Activated B cell treated with CpG ODN at 0.5 μM for 24 hours (primary cell): ENCODE measurements around the gene MTERF2. TPM values are rescaled to one million over a fixed set of nuclear protein-coding genes. Genes with fewer than 3 reads are reported as not detected.

Source experiments
- ATAC-seq: fragments of 200-7000 bp; cut with Tn5 transposase; one replicate; pipeline ENCODE4 v1.10.0; 2021; ENCODE audit warnings: low read depth, mild to moderate bottlenecking, moderate library complexity
- CTCF ChIA-PET: fragments of 350-600 bp; sonication (Branson Sonifier 250); formaldehyde crosslinking; loops from one replicate; lab custom pipeline; 2021; ENCODE audit warnings: antibody characterized with exemption; lab: Charles Lee
- POLR2A ChIA-PET: fragments of 350-600 bp; sonication (Branson Sonifier 250); formaldehyde crosslinking; loops from one replicate; lab custom pipeline; 2021; ENCODE audit warnings: antibody characterized with exemption; lab: Charles Lee
- DNase-seq: peaks from one replicate; pipeline ENCODE4 v3.0.0; 2022
- H3K27ac Mint-ChIP-seq: one replicate; pipeline ENCODE4 v1.8.0; 2020; ENCODE audit warnings: mixed read lengths
- H3K27me3 Mint-ChIP-seq: one replicate; pipeline ENCODE4 v1.8.0; 2021; ENCODE audit warnings: mixed read lengths
- H3K36me3 Mint-ChIP-seq: one replicate; pipeline ENCODE4 v1.8.0; 2021; ENCODE audit warnings: low read depth, mixed read lengths
- H3K4me1 Mint-ChIP-seq: one replicate; pipeline ENCODE4 v1.8.0; 2021; ENCODE audit warnings: mixed read lengths
- H3K4me3 Mint-ChIP-seq: one replicate; pipeline ENCODE4 v1.8.0; 2020; ENCODE audit warnings: mild to moderate bottlenecking, mixed read lengths
- H3K9me3 Mint-ChIP-seq: one replicate; pipeline ENCODE4 v1.8.0; 2020; ENCODE audit warnings: mixed read lengths
- CTCF ChIP-seq: fragments of 200-600 bp; IDR thresholded peaks from one replicate; pipeline ENCODE4 v1.8.0; 2022; ENCODE audit warnings: antibody characterized with exemption, mild to moderate bottlenecking
- intact Hi-C: fragments of 100-400 bp; cut with micrococcal nuclease; formaldehyde crosslinking; loops from one replicate; pipeline ENCODE4 v1.15.1; 2024
- total RNA-seq: library from RNA; stranded (reverse); gene quantifications from 2 replicates; pipeline ENCODE4 v1.2.3, GENCODE V29; 2022

MTERF2 gene
- total RNA-seq, 1 donor from 2014 or later, result 9.4 TPM

GRCh38 chr12:106987846-106988245, 900 bp upstream of the MTERF2 start:
- POLR2A ChIA-PET, result interaction anchor here (1.6 to 2.1 kb wide), 2 partner anchors 32 to 630 kb away, joined by 9 read pairs; partner anchors contain the start of genes POLR3B and TMEM263

GRCh38 chr12:106986135-106986534, 811 bp downstream of the MTERF2 start:
- Mint-ChIP-seq H3K36me3 (peaks cover 15% of the 10 kb centered on the region), H3K4me3 (peak overlapping the region; percentile 95), H3K4me1 (peaks cover 39% of the 10 kb centered on the region), H3K27me3 (no peaks in the 10 kb centered on the region), H3K27ac (no peak overlapping the region), H3K9me3 (peaks cover 5% of the 10 kb centered on the region)
- ChIA-PET POLR2A (interaction anchor here (1.6 to 2.1 kb wide), 2 partner anchors 30 to 628 kb away, joined by 9 read pairs; partner anchors contain the start of genes POLR3B and TMEM263), CTCF (no interaction called here)
- TF ChIP-seq CTCF, result no peak
- intact Hi-C loops, result loop anchor here (1.0 to 10.0 kb wide), 2 partner anchors 211 to 684 kb away; partner anchors contain the start of genes RIC8B and TCP11L2
- ATAC-seq (no peak), DNase-seq (no peak)

More at GRCh38 chr12:106987846-106988245, 900 bp upstream of the MTERF2 start:
- peaks cover 5% of the 10 kb centered on the region for H3K9me3 Mint-ChIP-seq
- no peak for TF ChIP-seq CTCF
- no peak for DNase-seq
- intact Hi-C loops, result loop anchor here (1.0 to 10.0 kb wide), 4 partner anchors 32 to 213 kb away; partner anchors contain the start of genes CRY1 and RIC8B
- no peak for ATAC-seq
- H3K27ac Mint-ChIP-seq, result no peak overlapping the region
- H3K27me3 Mint-ChIP-seq, result no peaks in the 10 kb centered on the region
- peaks cover 39% of the 10 kb centered on the region for H3K4me1 Mint-ChIP-seq
- H3K36me3 Mint-ChIP-seq, result peaks cover 15% of the 10 kb centered on the region
- CTCF ChIA-PET, result no interaction called here
- H3K4me3 Mint-ChIP-seq, result peak overlapping the region; percentile 95

- Mint-ChIP-seq H3K4me3 (no peak overlapping the region), H3K27ac (no peak overlapping the region), H3K27me3 (no peaks in the 10 kb centered on the region), H3K9me3 (peaks cover 5% of the 10 kb centered on the region), H3K36me3 (peaks cover 15% of the 10 kb centered on the region), H3K4me1 (peaks cover 39% of the 10 kb centered on the region)
- no peak for ATAC-seq
- DNase-seq, result no peak
- intact Hi-C loops, result loop anchor here (10.0 kb wide), 1 partner anchor 211 kb away; the partner anchor contains the start of gene RIC8B
- CTCF ChIA-PET, result no interaction called here
- no peak for TF ChIP-seq CTCF
- POLR2A ChIA-PET, result no interaction called here
Observed at GRCh38 chr12:106985479-106985878, 1.5 kb downstream of the MTERF2 start.

GRCh38 chr12:106984588-106985137, 2.3 kb downstream of the MTERF2 start:
- ChIA-PET CTCF (no interaction called here), POLR2A (interaction anchor here (0.6 to 1.2 kb wide), 6 partner anchors 12 to 109 kb away, joined by 3 to 9 read pairs (median 4); partner anchors contain the start of genes CRY1 and TMEM263)
- TF ChIP-seq CTCF, result no peak
- Mint-ChIP-seq H3K27ac (peak overlapping the region; percentile 43), H3K27me3 (no peaks in the 10 kb centered on the region), H3K4me3 (peak overlapping the region; percentile 13), H3K36me3 (peaks cover 15% of the 10 kb centered on the region), H3K9me3 (peaks cover 5% of the 10 kb centered on the region), H3K4me1 (peaks cover 39% of the 10 kb centered on the region)
- ATAC-seq (no peak), DNase-seq (no peak)
- intact Hi-C loops, result loop anchor here (10.0 kb wide), 1 partner anchor 210 kb away; the partner anchor contains the start of gene RIC8B

- H3K9me3 Mint-ChIP-seq, result peaks cover 5% of the 10 kb centered on the region
- ChIA-PET POLR2A (interaction anchor here (0.7 kb wide), 1 partner anchor 16 kb away, joined by 4 read pairs; no protein-coding TSS in a partner anchor), CTCF (no interaction called here)
- intact Hi-C loops, result loop anchor here (10.0 kb wide), 1 partner anchor 207 kb away; the partner anchor contains the start of gene RIC8B
- ATAC-seq (no peak), DNase-seq (no peak)
- no peaks in the 10 kb centered on the region for H3K27me3 Mint-ChIP-seq
- TF ChIP-seq CTCF, result no peak
- H3K36me3 Mint-ChIP-seq, result peaks cover 15% of the 10 kb centered on the region
- H3K27ac Mint-ChIP-seq, result no peak overlapping the region
- H3K4me3 Mint-ChIP-seq, result no peak overlapping the region
- H3K4me1 Mint-ChIP-seq, result peaks cover 34% of the 10 kb centered on the region
Observed at GRCh38 chr12:106982229-106982628, 4.7 kb downstream of the MTERF2 start.
